Kidney epithelial cell (primary cell): ENCODE results near the gene KMT2A. TPM values are rescaled to one million over a fixed set of nuclear protein-coding genes. Genes with fewer than 3 reads are reported as not detected.

Source experiments
- DNase-seq: peaks from one replicate; pipeline ENCODE4 v3.0.0-alpha.2; 2010; ENCODE audit warnings: low read depth
- H3K27me3 ChIP-seq: 2 replicates; pipeline ENCODE4 v1.6.0; 2011; ENCODE audit warnings: low read length; ENCODE audit not compliant: control insufficient read depth, insufficient read depth
- H3K36me3 ChIP-seq: 2 replicates; pipeline ENCODE4 v1.5.1; 2011; ENCODE audit warnings: low read length; ENCODE audit not compliant: control insufficient read depth, insufficient read depth
- H3K4me3 ChIP-seq: 2 replicates; pipeline ENCODE4 v1.5.1; 2011; ENCODE audit warnings: low read depth, mild to moderate bottlenecking, control low read depth, low read length
- CTCF ChIP-seq: IDR thresholded peaks from 2 replicates; pipeline ENCODE4 v1.5.1; 2011; ENCODE audit warnings: mild to moderate bottlenecking, moderate library complexity, low read length, control low read depth, inconsistent platforms; ENCODE audit not compliant: insufficient read depth, poor library complexity, severe bottlenecking
- total RNA-seq: library from RNA; depleted of rRNA; stranded (reverse); fragments of >200 nt; gene quantifications from 2 replicates; pipeline ENCODE4 v1.2.3, GENCODE V29; 2015

The KMT2A gene
- total RNA-seq, 1 donor from 2014 or later: 42.2 TPM

DNA sequence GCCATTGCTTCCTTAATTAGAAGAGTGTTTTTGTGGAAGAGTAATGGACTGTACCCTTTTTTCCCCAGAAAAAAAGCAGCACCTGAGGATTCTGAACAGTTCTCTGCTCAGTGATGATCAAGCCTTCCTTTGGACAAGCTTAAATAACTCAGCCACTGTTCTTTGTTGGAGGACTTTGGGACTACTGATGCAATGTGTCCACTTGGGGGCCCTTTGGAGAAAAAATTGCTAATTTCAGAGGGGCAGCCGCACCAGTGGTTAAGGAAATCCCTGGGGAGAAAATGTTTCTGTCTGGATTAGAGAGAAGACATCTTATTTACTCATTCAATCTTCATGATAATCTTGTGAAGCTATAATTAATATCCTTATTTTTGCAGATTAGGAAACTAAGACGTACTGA lies 5.3 kb upstream of the KMT2A start:
- H3K4me3 ChIP-seq: no peak overlapping the region
- TF ChIP-seq CTCF: no peak
- H3K36me3 ChIP-seq: no peaks in the 10 kb centered on the region
- no peaks in the 10 kb centered on the region for H3K27me3 ChIP-seq
- DNase-seq: no peak

DNA sequence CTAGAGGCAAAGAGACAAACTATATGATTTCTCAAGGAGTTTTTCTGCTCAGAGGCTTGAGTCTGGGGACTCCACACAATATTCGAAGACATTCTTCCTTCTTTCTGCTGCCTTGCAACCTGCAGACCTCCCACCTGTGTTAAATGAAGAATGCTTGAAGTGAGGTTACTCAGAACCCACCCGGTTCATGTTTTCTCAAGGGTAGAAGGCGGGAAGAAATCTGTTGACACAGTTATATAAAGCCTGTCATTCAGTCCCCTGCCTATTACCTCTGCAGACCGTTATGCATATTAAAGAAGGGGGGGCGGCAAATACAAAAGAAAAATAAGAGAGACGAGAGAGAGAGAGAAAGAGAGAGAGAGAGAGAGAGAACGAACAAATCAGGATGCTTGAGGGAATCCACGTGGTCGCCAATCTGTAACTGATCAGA lies 2.2 kb upstream of the KMT2A start:
- peak overlapping the region; percentile 49 for H3K4me3 ChIP-seq
- DNase-seq: no peak
- no peak for TF ChIP-seq CTCF

DNA sequence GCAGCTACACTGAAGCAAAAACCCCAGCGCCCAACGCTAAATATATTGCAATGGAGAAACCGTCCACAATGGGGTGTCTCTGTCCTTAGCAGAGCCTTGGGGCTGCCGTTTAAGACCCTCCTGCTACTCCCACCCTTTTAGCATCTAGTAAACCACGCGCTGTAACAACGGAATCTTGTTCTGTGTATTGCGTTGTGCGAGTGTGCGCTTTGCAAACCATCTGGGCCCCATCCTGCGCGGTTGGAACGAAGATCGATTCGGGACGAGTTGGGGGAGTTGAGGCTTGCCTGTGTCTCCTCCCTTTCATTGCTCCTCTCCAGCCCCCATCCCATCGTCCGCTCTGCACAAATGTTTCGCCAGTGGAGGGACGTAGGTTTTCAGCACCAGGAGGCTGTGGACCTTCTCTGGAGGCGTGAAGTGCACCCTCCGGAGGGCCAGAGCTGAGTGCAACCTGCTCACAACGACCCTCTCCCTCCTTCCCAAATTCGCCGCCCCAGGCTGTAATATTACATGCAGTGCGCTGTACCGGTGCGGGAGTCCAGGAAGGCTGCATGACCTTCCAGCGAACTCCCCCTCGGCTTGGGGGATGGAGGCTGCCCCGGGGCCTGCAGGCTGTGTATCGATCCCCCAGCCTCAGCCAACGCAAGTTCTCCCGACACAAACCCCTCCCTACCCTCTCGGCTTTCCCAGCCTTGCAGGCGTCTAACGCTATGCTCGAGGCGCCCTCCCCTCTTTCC lies 1.6 kb upstream of the KMT2A start:
- H3K4me3 ChIP-seq: peak overlapping the region; percentile 49
- H3K36me3 ChIP-seq: no peaks in the 10 kb centered on the region
- H3K27me3 ChIP-seq: no peaks in the 10 kb centered on the region
- no peak for TF ChIP-seq CTCF
- DNase-seq: no peak

More for the DNA sequence above, 2.2 kb upstream of the KMT2A start:
- no peaks in the 10 kb centered on the region for H3K36me3 ChIP-seq
- no peaks in the 10 kb centered on the region for H3K27me3 ChIP-seq

- no peaks in the 10 kb centered on the region for H3K36me3 ChIP-seq
- DNase-seq: no peak
- no peak for TF ChIP-seq CTCF
- H3K27me3 ChIP-seq: no peaks in the 10 kb centered on the region
- H3K4me3 ChIP-seq: peak overlapping the region; percentile 49
Observed at GRCh38 chr11:118435290-118435892, 901 bp upstream of the KMT2A start.

DNA sequence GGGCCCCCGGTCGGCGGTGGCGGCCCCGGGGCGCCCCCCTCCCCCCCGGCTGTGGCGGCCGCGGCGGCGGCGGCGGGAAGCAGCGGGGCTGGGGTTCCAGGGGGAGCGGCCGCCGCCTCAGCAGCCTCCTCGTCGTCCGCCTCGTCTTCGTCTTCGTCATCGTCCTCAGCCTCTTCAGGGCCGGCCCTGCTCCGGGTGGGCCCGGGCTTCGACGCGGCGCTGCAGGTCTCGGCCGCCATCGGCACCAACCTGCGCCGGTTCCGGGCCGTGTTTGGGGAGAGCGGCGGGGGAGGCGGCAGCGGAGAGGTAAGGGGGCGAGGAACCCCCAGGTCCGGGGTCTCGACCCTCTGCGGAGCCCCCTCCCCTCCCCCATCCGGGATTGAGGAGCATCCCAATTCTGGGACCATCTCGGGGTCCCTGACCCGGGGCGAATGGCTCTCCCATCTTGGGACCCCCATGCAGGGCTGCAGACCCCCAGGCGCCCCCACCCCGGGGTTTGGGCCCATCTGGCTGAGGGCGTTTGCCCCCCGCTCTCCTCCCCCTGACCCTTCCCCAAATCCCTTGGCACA lies 431 bp downstream of the KMT2A start:
- H3K27me3 ChIP-seq: no peaks in the 10 kb centered on the region
- H3K36me3 ChIP-seq: no peaks in the 10 kb centered on the region
- H3K4me3 ChIP-seq: peak overlapping the region; percentile 95
- no peak for TF ChIP-seq CTCF
- no peak for DNase-seq
